Activated naive CD4-positive, alpha-beta T cell treated with anti-CD3 and anti-CD28 coated beads, Interleukin-2, amount 50 U/mL, for 16 hours (primary cell): ENCODE data around the gene PRDM5.

ENCODE experiments used
- DNase-seq: peaks from one replicate; pipeline ENCODE4 v3.0.0-alpha.2; 2020

PRDM5 gene

DNA sequence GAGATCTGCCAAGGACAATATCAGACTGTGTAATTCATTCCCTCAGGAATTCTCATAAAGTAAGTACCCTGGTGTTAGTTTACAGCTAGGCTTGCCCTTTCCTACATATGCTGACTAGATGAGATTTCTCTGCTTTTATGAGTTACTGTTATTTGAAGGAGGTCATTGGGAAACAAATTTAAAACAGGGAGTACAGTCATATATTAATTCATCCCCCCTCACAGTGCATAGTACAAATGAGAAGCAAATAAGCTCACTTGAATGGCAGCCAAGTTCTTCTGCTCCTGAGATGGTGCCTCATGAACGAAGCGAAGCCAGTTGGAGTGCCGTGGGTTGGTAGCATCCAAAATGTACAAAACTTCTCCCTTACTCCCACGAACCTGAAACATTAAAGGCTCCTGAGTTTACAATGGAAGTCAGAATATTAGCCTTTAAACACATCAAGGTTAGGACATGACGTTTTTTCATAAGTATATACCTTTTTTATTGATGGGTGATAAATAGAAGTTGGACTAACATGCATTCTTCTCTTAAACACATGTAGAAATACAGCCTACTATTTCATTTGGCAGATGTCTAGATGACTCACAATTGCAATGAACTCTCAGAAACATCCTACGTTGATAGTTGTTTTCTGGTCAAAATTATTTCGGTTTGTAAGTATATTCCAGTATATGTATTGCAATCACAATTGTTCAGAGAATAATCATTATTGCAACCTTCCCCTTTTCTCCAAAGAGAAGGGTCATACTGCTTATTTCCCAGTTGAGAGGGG is 69.2 kb downstream of the PRDM5 start:
- DNase-seq: no peak

DNA sequence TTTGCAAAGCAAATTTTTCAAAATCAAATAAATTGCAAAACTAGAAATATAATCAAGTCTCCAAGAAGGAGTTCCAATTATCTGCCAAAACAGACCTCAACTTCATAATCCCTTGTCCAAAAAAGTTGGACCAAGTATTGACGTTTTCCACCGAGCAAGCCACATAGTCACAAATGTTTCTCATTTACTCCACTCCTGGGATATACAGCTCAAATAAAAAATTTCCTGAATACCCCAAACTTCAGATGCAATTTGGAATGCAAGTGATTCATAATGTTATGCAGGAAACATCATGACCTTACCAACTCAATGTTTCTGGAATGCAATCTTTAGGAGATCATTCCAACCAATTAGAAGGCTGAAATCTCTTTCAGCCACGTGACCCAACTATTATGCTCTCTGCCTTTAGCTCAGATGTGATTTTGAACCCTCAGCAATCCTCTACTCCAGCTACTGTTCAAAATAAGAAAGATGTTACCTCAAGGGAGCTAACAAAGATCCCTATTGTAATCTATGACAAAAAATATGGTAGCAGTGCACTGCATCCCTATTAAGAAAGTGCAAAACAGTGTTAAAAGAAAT is 72.4 kb downstream of the PRDM5 start:
- no peak for DNase-seq

DNA sequence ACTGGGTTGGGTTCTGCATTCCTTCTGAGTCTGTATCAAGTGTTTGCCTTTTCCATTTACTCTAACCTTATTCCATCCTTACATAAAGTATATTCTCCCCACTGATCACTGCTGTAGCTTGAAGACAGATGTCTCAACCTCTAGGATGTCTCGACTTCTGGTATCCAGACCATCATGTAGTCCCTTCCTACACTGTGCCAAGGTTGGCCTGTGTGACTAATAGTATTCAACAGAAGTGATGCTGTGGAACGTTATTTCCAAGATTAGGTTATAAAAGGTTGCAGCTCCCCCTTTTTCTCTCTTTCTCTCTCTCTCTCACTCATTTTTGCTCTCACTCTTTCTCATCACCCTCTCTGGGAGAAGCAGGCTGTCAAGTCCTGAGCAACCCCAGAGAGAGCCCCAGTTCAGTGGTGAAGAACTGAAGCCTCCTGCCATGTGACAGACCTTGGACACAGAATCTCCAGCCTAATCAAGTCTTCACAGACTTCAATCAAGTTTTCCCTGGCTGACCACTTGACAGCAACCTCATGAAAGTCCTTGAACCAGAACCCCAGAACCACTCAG is 75.4 kb downstream of the PRDM5 start:
- no peak for DNase-seq

DNA sequence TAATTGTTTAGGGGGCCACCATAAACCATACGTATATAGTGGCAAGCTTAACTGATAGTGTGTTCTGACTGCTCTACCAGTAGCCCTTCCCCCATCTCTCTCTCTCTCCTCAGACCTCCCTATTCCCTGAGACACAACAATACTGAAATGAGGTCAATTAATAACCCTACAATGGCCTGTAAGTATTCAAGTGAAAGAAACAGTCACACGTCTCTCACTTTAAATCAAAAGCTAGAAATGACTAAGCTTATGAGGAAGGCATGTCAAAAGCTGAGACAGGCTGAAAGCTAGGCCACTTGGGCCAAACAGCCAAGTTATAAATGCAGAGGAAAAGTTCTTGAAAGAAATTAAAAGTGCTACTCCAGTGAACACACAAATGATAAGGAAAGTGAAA is 78.0 kb downstream of the PRDM5 start:
- no peak for DNase-seq

DNA sequence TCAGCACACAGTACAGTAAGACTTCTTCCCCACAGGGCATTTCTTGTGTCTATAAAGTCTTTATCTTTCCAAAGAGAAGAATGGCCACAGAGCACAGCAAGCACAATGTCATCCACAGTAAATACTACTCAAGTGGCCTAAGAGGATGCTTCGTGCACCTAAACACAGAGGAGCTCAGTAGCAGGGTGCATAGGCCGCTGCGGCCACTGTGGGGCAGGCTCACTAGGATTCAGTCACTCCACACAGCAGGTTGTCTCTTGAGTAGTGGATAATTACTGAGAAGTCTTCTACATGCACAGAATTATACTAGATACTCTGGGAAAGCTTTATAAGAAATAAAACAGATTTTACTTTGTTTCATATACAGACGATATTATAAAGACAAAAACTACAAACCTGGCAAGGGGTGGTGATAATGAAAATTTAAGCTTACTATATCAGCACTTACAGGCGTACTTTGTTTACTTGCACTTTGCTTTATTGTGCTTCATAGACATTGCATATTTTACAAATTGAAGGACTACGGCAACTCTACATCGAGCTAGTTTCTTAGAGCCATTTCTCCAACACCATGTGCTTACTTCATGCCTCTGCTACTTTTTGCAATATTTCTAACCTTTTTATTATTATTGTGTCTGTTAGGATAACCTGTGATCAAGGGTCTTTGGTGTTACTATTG is 78.5 kb downstream of the PRDM5 start:
- no peak for DNase-seq

DNA sequence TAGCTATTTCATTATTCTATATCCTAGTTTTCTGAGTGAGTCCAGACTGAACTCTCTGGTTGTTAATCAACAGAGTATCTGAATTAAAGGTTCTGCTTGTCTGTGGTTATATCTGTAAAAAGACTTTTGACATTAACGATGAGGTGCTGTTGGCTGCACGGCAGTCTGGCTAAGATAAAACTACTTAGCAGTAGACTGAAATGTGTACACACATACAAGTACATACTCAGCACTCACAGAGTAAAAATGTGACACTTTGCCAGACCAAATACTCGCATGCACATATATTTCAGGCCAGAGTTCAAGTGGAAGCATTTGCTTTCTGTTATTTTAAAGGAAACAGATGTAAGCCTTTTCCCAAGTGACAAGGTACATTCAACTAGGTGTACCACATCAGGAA is 80.5 kb downstream of the PRDM5 start:
- DNase-seq: no peak

DNA sequence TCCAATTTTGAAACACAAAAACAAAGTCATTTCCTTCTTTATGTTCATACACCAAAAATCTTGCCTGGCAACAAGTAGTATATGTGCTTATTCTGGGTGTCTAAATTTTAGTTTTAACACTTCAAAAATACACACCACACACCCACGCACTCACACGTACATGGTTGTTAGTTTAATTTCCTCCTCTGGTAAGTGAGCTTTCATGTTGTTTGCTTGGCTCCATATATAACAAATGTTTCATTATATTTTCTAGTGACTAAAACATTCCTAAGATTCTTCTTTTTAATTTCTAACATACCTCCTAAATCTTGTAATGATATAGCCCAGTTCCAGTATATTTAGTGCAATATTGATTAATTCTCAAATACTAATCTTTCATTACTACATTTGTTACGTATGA is 80.9 kb downstream of the PRDM5 start:
- DNase-seq: no peak

DNA sequence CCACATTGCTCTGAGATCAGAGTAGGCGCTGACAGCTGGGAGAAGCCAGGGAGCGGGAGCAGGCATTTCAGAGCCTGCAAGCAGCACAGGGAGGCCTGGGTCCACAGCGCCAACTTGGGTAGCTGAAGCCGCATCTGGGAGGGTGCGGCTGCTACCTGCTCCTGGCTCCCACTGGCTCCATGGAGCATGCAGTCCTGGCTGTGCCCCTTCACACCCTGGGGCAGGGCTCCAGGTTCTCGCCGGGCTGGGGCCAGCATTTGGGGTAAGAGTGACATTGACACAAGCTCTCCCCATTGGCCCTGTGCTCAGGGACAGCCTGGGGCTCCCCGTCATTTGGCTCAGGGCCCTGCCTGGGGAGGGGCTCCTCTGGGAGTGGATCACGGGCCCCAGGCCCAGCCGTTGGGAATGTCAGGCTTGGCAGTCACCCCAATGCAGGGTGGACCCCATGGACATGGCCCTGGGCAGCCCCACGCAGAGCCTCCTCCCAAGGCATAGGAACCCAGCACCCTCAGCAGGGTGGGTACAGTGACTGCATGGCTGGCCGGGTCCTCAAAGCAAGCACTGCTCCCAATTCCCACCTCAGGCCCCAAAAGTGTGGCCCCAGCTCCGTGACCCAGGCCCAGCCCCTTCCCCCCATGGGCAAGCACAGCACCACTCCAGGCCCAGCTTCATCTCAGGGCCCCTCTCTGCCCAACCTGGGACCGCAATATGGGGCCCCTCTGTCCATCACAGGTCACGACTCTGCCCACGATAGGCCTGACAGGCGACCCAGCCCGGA is 82.4 kb downstream of the PRDM5 start:
- no peak for DNase-seq

DNA sequence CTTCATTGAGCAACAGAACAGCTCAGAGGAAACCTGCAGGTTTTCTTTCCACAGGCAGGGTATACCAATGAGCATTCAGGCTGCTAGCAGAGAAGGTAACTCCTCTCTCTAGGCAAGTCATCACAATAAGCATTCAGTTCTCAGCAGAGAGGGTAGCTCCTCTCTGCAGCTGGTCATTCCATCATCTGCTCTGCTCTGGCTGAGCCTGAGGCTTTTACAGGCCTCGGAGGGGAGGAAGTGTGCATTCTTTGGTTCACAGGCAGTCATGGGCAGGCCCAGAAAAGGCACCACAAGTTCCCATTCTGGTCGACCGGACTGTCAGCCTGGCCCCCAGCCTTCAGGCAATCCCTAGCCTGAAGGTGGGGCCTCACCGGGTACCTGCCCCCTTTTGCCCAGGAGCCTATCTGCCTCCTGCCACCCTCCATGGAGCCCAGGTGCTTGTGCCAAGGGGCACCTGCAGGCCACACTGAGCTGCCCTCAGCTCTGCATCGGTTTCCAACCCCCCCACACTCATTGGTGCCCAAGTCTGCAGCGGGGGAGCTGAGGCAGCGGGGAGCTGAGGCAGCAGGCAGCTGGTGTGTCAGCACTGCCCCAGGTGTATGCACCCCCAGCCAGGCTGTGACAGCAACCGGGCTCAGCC is 83.1 kb downstream of the PRDM5 start:
- no peak for DNase-seq

DNA sequence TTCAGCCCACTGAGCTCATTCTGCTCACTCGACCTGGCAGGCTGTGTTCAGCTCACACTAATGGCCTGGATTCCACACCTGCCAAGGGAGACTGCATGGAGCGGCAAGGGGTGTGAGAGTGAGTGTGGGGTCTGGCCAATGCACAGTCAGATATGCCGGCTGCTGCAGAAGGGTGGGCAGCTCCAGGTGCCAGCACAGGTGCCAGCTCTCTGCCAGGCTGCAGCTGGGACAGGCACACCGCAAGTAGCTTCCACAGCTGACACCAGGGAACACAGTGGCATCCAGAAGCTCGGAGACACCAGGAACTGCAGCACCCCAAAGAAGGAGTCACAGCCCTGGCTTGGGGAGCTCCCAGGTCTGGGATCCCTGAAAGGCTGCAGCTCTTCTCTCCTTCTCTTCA is 83.7 kb downstream of the PRDM5 start:
- no peak for DNase-seq

DNA sequence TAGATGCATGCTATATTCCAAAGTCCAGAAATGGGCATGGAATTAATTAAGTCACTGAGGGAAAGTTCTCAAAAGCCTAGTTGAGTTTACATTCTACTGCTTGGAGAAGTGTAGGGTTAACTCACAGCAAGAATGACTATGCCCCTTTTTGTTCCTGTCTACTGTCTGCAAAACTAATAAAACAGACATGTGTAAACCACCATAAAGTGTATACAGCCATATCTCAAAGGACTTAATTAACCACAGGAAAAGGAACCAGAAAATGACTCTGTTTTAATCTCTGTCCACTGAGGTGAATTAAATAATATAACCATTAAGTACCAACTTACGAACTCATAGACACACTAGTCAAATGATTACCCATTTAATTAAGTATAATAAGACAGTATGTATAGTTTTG is 84.9 kb downstream of the PRDM5 start:
- no peak for DNase-seq

DNA sequence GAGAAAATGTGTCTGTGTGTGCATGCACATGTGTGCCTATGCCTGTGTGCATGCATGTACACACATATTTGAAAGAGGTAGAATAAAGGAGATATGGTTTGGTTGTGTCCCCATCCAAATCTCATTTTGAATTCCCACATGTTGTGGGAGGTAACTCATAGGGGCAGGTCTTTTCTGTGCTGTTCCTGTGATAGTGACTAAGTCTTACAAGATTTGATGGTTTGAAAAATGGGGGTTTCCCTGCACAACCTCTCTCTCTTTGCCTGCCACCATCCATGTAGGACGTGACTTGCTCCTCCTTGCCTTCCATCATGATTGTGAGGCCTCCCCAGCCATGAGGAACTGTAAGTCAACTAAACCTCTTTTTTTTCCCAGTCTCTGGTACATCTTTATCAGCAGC is 87.2 kb downstream of the PRDM5 start:
- no peak for DNase-seq

DNA sequence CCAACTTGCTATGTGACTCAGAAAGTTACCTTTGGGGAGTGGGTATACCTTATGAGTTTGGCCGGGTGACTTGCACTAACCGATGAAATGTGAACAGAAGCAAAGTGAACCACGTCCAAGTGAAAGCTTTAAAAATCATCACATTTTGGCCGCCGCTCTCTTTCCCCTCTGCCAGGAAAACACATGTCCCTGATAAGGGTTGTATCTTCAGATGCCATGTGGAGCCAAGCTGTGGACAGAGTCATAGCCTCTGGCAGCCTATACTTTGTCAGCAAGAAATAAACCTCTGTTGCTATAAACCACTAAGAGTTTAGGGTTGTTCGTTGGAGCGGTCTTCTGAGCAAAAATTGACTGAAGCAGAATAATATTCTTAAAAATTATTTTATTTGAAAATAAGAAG is 92.3 kb downstream of the PRDM5 start:
- DNase-seq: no peak

DNA sequence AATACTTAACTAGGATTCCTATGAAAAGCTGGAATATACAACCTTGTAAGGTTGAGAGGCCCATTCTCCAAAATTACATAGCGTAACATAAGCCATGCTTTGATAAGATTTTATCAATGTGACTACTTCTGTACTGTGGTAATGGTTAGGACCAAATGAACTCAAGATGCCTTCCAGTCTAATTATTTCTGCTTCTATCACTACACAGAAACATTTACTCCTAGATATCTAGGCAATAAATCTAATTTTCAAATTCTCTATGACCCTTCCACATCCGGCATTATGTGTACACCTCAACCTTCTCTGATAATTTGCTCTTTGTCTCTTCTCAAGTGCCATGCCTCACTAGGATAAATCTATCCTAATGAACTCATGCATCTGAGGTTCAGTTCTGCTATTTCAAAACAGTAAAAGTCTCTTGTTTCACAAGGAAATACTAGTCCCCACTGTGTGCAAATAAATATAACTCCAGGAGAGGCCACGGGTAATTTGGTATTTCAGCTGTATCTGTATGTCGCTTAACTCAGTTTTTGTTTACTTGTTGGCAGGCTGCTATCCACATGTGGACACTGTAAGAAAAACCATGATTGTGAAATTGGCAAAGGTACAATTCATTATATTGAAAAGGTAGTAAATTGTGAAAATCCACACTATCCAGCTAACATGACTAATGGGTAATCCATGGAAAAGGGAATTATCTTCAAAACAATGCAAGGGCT is 93.3 kb downstream of the PRDM5 start:
- DNase-seq: no peak

DNA sequence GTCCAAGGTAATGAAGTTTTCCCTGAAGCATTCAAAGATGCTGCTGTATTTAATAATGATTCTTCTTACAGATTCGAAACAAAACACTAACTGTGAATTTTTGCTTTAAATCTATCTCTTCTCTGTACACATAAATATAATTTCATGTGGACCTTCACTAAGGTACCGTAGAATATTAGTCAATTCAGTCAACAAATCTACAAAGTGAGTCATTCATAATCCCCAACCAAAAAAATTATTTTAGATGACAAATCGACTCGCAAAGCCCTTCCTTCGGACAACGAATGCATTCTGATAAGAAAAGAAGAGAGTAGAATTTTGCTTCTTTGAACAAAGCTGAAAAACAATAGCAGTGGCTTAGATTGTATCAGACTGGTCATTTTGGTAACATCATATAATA is 95.7 kb downstream of the PRDM5 start:
- DNase-seq: no peak

DNA sequence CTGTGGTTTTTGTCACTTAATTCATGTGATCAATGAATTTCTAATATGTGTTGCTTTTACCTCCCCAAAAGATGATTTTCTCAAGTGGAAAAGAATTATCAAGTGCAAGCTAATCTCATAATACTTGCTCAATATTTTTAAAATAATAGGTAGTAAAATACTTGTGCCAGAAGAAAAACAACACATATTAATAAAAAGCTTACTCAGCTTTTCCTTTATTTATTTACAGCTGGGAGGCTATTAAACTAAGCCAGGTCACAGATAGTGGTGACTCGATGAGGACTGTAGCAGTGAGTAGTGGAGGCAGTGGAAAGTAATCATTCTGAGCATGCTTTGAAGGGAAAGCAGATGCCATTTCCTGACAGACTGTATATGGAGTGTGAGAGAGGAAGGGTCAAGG is 96.1 kb downstream of the PRDM5 start:
- DNase-seq: no peak

DNA sequence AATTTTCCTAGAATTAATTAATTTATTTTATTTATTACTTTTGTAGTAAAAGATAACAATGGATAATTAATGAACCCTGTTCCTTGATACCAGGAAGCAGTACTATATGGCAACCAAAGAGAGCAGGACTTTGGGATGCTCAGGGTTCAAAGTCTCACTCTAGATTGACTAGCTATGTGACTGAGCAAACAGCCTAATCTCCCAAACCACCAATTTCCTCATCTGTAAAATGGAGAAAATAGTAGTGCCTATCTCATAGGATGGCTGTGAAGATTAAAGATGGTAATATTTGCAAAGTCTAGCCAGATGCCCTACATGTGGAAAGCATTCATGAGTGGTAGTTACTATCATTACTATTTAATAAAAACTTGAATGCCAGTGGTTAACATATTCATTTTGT is 97.6 kb downstream of the PRDM5 start:
- no peak for DNase-seq

DNA sequence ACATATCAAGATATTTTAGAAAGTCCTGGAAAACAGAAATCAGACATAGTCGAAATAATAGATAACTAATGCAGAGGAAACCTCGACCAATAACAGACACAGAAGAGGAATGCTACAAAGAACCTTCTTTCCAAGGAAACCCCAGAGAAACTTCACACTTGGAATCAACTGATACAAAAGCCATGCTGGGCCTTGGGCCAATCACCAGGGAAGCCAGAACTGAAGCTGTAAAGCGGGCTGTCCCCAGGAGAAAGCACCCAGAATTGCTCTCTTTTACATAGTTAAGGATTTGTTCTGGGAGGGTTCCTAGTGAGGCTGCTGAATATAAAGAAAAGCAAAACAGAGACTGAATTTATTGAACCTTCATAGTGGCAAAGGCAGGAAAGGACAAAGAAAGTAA is 100.5 kb downstream of the PRDM5 start:
- DNase-seq: no peak

DNA sequence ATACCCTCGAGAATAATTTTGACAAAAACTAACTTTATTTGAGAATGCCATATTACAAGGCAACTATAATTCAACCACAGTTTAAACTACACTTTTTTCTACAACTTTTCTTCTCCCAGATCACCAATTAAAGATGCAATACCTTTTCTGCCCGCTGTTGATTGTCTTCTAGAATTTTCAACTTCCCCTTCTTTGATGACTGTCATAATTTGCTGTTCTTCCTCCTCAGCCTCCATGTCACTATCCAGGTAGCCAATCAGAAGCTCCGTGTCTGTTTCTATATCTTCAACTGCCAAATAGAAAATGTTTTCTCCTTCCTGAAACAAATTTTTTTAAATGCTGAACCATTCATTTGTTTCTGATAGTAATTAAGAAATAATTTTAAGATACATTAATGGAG is 101.5 kb downstream of the PRDM5 start:
- no peak for DNase-seq

DNA sequence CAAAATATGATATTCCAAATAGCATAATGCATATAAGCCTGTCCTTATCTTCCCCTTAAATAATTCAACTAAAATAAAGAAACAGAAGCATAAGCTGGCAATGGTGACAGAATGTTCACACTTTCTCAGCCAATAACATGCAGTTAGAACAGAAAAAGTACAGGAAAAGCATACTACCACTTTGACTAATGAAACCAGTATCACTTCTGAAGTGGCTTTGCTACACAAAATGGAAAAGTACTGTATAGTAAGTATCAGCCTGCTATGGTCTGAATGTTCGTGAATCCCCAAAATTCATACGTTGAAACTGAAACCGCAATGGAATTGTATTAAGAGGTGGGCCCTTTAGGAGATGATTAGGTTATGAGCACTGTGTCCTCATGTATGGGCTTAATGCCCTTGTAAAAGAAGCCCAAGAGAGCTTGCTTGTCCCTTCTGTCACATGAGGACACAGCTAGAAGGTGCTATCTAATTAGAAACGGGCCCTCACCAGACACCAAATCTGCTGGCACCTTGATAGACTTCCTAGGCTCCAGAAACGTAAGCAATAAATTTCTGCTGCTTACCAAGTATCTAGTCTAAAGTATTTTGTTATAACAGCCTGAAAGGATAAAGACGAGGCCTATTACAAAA is 102.6 kb downstream of the PRDM5 start:
- no peak for DNase-seq

DNA sequence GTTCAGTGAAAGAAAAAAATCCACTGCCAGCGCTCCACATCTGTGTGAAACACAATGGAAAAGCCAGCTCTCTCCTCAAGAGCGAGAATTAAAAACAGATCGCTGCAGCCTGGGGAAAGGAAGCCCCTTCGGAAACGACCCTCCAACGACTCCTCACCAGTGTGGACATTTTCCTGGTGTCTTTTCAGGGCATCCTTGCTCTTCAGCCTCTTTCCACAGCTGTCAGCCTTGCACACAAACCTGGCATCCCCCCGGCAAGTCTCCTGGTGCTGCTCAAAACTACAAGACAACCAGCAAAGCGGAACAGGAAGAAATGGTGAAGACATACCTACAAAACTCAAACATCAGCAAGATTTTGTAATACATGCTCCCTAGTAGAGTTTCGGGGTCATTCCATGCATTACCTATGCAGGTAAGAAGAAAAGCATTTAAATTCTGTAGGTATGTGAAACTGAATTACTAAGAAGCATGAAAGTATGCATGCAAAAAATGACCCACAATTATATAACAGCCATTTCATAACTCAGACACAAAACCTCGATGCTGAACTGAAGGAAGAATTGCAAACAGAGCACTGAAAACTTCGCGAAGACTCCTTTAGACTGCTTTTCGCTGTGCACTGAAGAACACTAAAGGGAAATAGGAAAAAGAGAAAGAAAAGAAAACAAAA is 106.1 kb downstream of the PRDM5 start:
- DNase-seq: no peak
